ENCODE results near the gene MACIR.

DNA sequence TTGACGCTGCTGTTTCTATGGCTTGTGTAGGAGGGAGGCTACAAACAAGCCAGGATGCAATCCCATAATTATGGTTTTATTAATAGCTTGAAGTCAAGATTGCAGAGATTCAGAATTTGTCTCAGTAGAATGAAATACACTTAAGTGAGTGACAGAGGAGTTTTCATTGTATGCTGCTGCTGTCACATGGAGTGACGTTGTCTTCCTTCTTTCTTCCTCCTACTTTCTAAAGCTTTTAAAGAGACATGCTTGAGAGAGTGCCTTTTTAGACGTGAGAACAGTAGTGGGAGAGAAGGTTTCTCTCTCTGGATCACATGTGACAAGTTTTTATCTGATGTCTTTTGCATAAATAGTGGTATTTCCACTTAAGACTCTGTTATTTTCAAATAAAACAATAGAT lies 48.9 kb downstream of the MACIR start:
- TF ChIP-seq, protein P1, sequence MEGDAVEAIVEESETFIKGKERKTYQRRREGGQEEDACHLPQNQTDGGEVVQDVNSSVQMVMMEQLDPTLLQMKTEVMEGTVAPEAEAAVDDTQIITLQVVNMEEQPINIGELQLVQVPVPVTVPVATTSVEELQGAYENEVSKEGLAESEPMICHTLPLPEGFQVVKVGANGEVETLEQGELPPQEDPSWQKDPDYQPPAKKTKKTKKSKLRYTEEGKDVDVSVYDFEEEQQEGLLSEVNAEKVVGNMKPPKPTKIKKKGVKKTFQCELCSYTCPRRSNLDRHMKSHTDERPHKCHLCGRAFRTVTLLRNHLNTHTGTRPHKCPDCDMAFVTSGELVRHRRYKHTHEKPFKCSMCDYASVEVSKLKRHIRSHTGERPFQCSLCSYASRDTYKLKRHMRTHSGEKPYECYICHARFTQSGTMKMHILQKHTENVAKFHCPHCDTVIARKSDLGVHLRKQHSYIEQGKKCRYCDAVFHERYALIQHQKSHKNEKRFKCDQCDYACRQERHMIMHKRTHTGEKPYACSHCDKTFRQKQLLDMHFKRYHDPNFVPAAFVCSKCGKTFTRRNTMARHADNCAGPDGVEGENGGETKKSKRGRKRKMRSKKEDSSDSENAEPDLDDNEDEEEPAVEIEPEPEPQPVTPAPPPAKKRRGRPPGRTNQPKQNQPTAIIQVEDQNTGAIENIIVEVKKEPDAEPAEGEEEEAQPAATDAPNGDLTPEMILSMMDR (IDR thresholded peaks at IDR 0.05; ENCODE audit: low read depth, low read length, missing input control), result no peak
- no peak for TF ChIP-seq TAF1 (conservative IDR thresholded peaks at IDR 0.05)
- no peak for TF ChIP-seq GABPA (IDR thresholded peaks at IDR 0.05 in 1 of 2, conservative IDR thresholded peaks at IDR 0.05 in 1 of 2)
- no peak for TF ChIP-seq REST (IDR thresholded peaks at IDR 0.05)
- TF ChIP-seq, protein P2, sequence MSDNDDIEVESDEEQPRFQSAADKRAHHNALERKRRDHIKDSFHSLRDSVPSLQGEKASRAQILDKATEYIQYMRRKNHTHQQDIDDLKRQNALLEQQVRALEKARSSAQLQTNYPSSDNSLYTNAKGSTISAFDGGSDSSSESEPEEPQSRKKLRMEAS (IDR thresholded peaks at IDR 0.05), result no peak
- TF ChIP-seq HNF4G (IDR thresholded peaks at IDR 0.05), result no peak

All from liver (tissue), 3 donors.